HEK293 (cell line): ENCODE data around the gene COPZ1.

ENCODE experiments used
- CTCF ChIA-PET: fragments of 350-600 bp; formaldehyde crosslinking; extraction: SDS; loops from one replicate; lab custom pipeline; 2021; ENCODE audit warnings: antibody characterized with exemption; lab: Yijun Ruan, JAX
- POLR2A ChIA-PET: fragments of 300-600 bp; formaldehyde crosslinking; extraction: SDS; loops from one replicate; lab custom pipeline; 2020; ENCODE audit warnings: antibody characterized with exemption, inconsistent platforms; lab: Yijun Ruan, JAX
- H3K27ac ChIP-seq: fragments of 200-500 bp; sonication (Bioruptor generic); 2 replicates; pipeline ENCODE4 v1.5.1; 2014; ENCODE audit warnings: low read depth, low read length, control low read depth, inconsistent platforms; ENCODE audit errors: extremely low read depth
- H3K36me3 ChIP-seq, 2 experiments: fragments of 200-500 bp in 1 of 2; sonication (Bioruptor generic) in 1 of 2; 1 replicate in 1 of 2; 2 replicates in 1 of 2; pipeline ENCODE4 v1.5.1; 2014 to 2017; ENCODE audit warnings: inconsistent platforms in 2 of 2, low read length in 2 of 2; ENCODE audit not compliant: control insufficient read depth in 2 of 2, insufficient read depth in 1 of 2
- H3K4me1 ChIP-seq: fragments of 200-500 bp; sonication (Bioruptor generic); 2 replicates; pipeline ENCODE4 v1.5.1; 2014; ENCODE audit warnings: mild to moderate bottlenecking, low read length, inconsistent platforms; ENCODE audit not compliant: control insufficient read depth, insufficient read depth
- H3K4me3 ChIP-seq: 2 replicates; pipeline ENCODE4 v1.5.1; 2011; ENCODE audit warnings: low read depth, mild to moderate bottlenecking, control low read depth, low read length, moderate library complexity
- H3K9me3 ChIP-seq: fragments of 200-500 bp; sonication (Bioruptor generic); 2 replicates; pipeline ENCODE4 v1.5.1; 2014; ENCODE audit warnings: low read depth, low read length, inconsistent platforms; ENCODE audit not compliant: control insufficient read depth, insufficient read depth
- HOXD13 ChIP-seq: sonication (generic); formaldehyde crosslinking; IDR thresholded peaks from 2 replicates; pipeline ENCODE4 v1.8.0; 2022; ENCODE audit warnings: missing genetic modification reagents, borderline replicate concordance
- KLF1 ChIP-seq: fragments of 450-650 bp; formaldehyde crosslinking; IDR thresholded peaks from 2 replicates; pipeline ENCODE4 v1.5.1; 2016; ENCODE audit warnings: missing biosample characterization, missing genetic modification characterization
- KLF9 ChIP-seq: fragments of 450-650 bp; formaldehyde crosslinking; IDR thresholded peaks from 2 replicates; pipeline ENCODE4 v1.5.1; 2016; ENCODE audit warnings: missing biosample characterization, missing genetic modification characterization, low read depth
- PRDM6 ChIP-seq: fragments of 450-650 bp; formaldehyde crosslinking; IDR thresholded peaks from 2 replicates; pipeline ENCODE4 v1.5.1; 2017; ENCODE audit warnings: missing biosample characterization, missing genetic modification characterization
- REPIN1 ChIP-seq: fragments of 450-650 bp; formaldehyde crosslinking; IDR thresholded peaks from 2 replicates; pipeline ENCODE4 v1.5.1; 2017; ENCODE audit warnings: missing biosample characterization, missing genetic modification characterization, low read depth
- TRIM28 ChIP-seq: IDR thresholded peaks from 2 replicates; pipeline ENCODE4 v1.6.1; 2011; ENCODE audit warnings: low read length, control low read depth, borderline replicate concordance
- YY1 ChIP-seq: fragments of 450-650 bp; formaldehyde crosslinking; IDR thresholded peaks from 2 replicates; pipeline ENCODE4 v1.5.1; 2018; ENCODE audit warnings: missing biosample characterization, missing genetic modification characterization
- ZFHX2 ChIP-seq: fragments of 450-650 bp; formaldehyde crosslinking; conservative IDR thresholded peaks from 2 replicates; pipeline ENCODE4 v1.5.1; 2016; ENCODE audit warnings: missing biosample characterization, missing genetic modification characterization
- ZNF121 ChIP-seq: fragments of 450-650 bp; formaldehyde crosslinking; IDR thresholded peaks from 2 replicates; pipeline ENCODE4 v1.5.1; 2016; ENCODE audit warnings: missing biosample characterization, missing genetic modification characterization
- ZNF146 ChIP-seq: fragments of 450-650 bp; formaldehyde crosslinking; IDR thresholded peaks from 2 replicates; pipeline ENCODE4 v1.5.1; 2016; ENCODE audit warnings: missing biosample characterization, missing genetic modification characterization
- ZNF184 ChIP-seq: fragments of 450-650 bp; IDR thresholded peaks from 2 replicates; pipeline ENCODE4 v1.5.1; 2018; ENCODE audit warnings: missing biosample characterization, mild to moderate bottlenecking, missing genetic modification characterization
- ZNF2 ChIP-seq: fragments of 450-650 bp; formaldehyde crosslinking; IDR thresholded peaks from 2 replicates; pipeline ENCODE4 v1.5.1; 2016; ENCODE audit warnings: missing biosample characterization, missing genetic modification characterization
- ZNF280D ChIP-seq: fragments of 450-650 bp; formaldehyde crosslinking; IDR thresholded peaks from 2 replicates; pipeline ENCODE4 v1.5.1; 2016; ENCODE audit warnings: missing biosample characterization, missing genetic modification characterization
- ZNF292 ChIP-seq: fragments of 450-650 bp; formaldehyde crosslinking; IDR thresholded peaks from 2 replicates; pipeline ENCODE4 v1.5.1; 2016; ENCODE audit warnings: low read depth, missing biosample characterization, missing genetic modification characterization, borderline replicate concordance
- ZNF311 ChIP-seq: fragments of 450-650 bp; formaldehyde crosslinking; IDR thresholded peaks from 2 replicates; pipeline ENCODE4 v1.5.1; 2017; ENCODE audit warnings: missing biosample characterization, missing genetic modification characterization, borderline replicate concordance
- ZNF416 ChIP-seq: fragments of 450-650 bp; formaldehyde crosslinking; IDR thresholded peaks from 2 replicates; pipeline ENCODE4 v1.5.1; 2016; ENCODE audit warnings: missing biosample characterization, missing genetic modification characterization
- ZNF529 ChIP-seq: fragments of 450-650 bp; formaldehyde crosslinking; IDR thresholded peaks from 2 replicates; pipeline ENCODE4 v1.5.1; 2017; ENCODE audit warnings: missing genetic modification characterization, missing biosample characterization; ENCODE audit not compliant: insufficient replicate concordance
- ZNF585B ChIP-seq: fragments of 450-650 bp; formaldehyde crosslinking; IDR thresholded peaks from 2 replicates; pipeline ENCODE4 v1.5.1; 2016; ENCODE audit warnings: missing biosample characterization, missing genetic modification characterization
- ZNF624 ChIP-seq: fragments of 450-650 bp; formaldehyde crosslinking; IDR thresholded peaks from 2 replicates; pipeline ENCODE4 v1.5.1; 2017; ENCODE audit warnings: missing biosample characterization, missing genetic modification characterization
- ZNF654 ChIP-seq: fragments of 450-650 bp; formaldehyde crosslinking; IDR thresholded peaks from 2 replicates; pipeline ENCODE4 v1.5.1; 2016; ENCODE audit warnings: low read depth, missing biosample characterization, missing genetic modification characterization
- ZNF658 ChIP-seq: fragments of 450-650 bp; formaldehyde crosslinking; IDR thresholded peaks from 2 replicates; pipeline ENCODE4; 2016; ENCODE audit warnings: missing biosample characterization, missing genetic modification characterization
- ZNF660 ChIP-seq: fragments of 450-650 bp; IDR thresholded peaks from 2 replicates; pipeline ENCODE4 v1.5.1; 2018; ENCODE audit warnings: missing biosample characterization, mild to moderate bottlenecking, missing genetic modification characterization
- ZNF670 ChIP-seq: fragments of 450-650 bp; formaldehyde crosslinking; IDR thresholded peaks from 2 replicates; pipeline ENCODE4 v1.5.1; 2016; ENCODE audit warnings: missing biosample characterization, missing genetic modification characterization, low read depth
- ZNF677 ChIP-seq: fragments of 450-650 bp; IDR thresholded peaks from 2 replicates; pipeline ENCODE4 v1.5.0; 2018; ENCODE audit warnings: missing biosample characterization, mild to moderate bottlenecking, missing genetic modification characterization, moderate library complexity
- ZNF692 ChIP-seq: fragments of 450-650 bp; formaldehyde crosslinking; IDR thresholded peaks from 2 replicates; pipeline ENCODE4 v1.5.1; 2016; ENCODE audit warnings: missing biosample characterization, missing genetic modification characterization
- ZNF785 ChIP-seq: fragments of 450-650 bp; formaldehyde crosslinking; IDR thresholded peaks from 2 replicates; pipeline ENCODE4 v1.5.1; 2016; ENCODE audit warnings: missing biosample characterization, missing genetic modification characterization
- ZNF792 ChIP-seq: fragments of 450-650 bp; formaldehyde crosslinking; IDR thresholded peaks from 2 replicates; pipeline ENCODE4 v1.5.1; 2016; ENCODE audit warnings: missing biosample characterization, missing genetic modification characterization
- ZNF843 ChIP-seq: fragments of 450-650 bp; formaldehyde crosslinking; IDR thresholded peaks from 2 replicates; pipeline ENCODE4 v1.5.1; 2016; ENCODE audit warnings: missing biosample characterization, missing genetic modification characterization
- TF ChIP-seq, protein P1 (sequence below): fragments of 450-650 bp; formaldehyde crosslinking; IDR thresholded peaks from 2 replicates; pipeline ENCODE4 v1.5.1; 2016; ENCODE audit warnings: missing biosample characterization, missing genetic modification characterization
- TF ChIP-seq, protein P2 (sequence below): fragments of 450-650 bp; formaldehyde crosslinking; IDR thresholded peaks from 2 replicates; pipeline ENCODE4 v1.5.1; 2017; ENCODE audit warnings: missing biosample characterization, missing genetic modification characterization

Gene COPZ1

DNA sequence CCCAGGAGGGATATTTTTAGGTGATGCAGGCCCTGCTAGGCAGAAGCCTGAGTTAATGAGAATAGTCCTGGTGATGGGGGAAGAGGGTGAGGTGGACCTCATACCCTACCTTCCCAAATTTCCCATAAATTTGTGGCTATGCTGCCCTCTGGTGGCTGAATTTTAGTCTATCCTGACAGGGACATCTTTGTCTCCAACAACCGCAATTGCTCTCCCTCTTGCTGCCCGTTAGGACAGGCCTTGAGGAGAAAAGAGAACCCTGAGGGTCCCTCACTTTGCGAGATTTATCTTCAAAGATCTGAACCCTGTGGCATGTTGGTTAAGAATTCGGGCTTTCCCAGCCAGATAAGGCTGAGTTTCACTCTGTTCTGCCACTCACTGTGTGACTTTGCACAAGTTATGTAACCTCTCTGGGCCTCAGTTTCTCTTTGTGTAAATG, 69.4 kb downstream of the COPZ1 start:
- no peak overlapping the region for H3K4me3 ChIP-seq
- H3K9me3 ChIP-seq, result no peaks in the 10 kb centered on the region
- H3K36me3 ChIP-seq, result peaks cover 13 to 50% of the 10 kb centered on the region in 2 experiments
- H3K27ac ChIP-seq, result no peak overlapping the region
- CTCF ChIA-PET, result interaction anchor here (0.6 to 4.8 kb wide), 14 partner anchors 8 to 590 kb away, joined by 3 to 61 read pairs (median 4); no protein-coding TSS in a partner anchor
- POLR2A ChIA-PET, result no interaction called here
- no peaks in the 10 kb centered on the region for H3K4me1 ChIP-seq
- TF ChIP-seq ZNF670 (tag by site-specific recombination) (no peak), ZNF624 (tag by site-specific recombination) (no peak), ZNF843 (tag by site-specific recombination) (no peak), ZNF792 (tag by site-specific recombination) (no peak), ZNF311 (tag by site-specific recombination) (no peak), REPIN1 (tag by site-specific recombination) (no peak), ZNF121 (tag by site-specific recombination) (no peak), ZNF292 (no peak), ZFHX2 (tag by site-specific recombination) (no peak), PRDM6 (tag by site-specific recombination) (no peak), ZNF2 (no peak), ZNF660 (peak; percentile 57), KLF1 (tag by site-specific recombination) (no peak), ZNF280D (tag by site-specific recombination) (no peak), ZNF585B (no peak), ZNF184 (tag by site-specific recombination) (no peak), ZNF658 (no peak), ZNF785 (tag by site-specific recombination) (no peak), ZNF654 (tag by site-specific recombination) (peak; percentile 63), TRIM28 (peak; percentile 53; the same call in 1 of the 2 replicates), ZNF677 (tag by site-specific recombination) (no peak), ZNF692 (tag by site-specific recombination) (no peak), ZNF529 (tag by site-specific recombination) (no peak), HOXD13 (no peak), KLF9 (no peak), ZNF146 (tag by site-specific recombination) (no peak), YY1 (tag by site-specific recombination) (no peak), ZNF416 (tag by site-specific recombination) (no peak)
- TF ChIP-seq, protein P1, sequence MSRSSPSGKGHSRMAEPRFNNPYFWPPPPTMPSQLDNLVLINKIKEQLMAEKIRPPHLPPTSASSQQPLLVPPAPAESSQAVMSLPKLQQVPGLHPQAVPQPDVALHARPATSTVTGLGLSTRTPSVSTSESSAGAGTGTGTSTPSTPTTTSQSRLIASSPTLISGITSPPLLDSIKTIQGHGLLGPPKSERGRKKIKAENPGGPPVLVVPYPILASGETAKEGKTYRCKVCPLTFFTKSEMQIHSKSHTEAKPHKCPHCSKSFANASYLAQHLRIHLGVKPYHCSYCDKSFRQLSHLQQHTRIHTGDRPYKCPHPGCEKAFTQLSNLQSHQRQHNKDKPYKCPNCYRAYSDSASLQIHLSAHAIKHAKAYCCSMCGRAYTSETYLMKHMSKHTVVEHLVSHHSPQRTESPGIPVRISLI (tag by site-specific recombination), result no peak
- TF ChIP-seq, protein P2, sequence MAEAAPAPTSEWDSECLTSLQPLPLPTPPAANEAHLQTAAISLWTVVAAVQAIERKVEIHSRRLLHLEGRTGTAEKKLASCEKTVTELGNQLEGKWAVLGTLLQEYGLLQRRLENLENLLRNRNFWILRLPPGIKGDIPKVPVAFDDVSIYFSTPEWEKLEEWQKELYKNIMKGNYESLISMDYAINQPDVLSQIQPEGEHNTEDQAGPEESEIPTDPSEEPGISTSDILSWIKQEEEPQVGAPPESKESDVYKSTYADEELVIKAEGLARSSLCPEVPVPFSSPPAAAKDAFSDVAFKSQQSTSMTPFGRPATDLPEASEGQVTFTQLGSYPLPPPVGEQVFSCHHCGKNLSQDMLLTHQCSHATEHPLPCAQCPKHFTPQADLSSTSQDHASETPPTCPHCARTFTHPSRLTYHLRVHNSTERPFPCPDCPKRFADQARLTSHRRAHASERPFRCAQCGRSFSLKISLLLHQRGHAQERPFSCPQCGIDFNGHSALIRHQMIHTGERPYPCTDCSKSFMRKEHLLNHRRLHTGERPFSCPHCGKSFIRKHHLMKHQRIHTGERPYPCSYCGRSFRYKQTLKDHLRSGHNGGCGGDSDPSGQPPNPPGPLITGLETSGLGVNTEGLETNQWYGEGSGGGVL, result no peak
